ENCODE results near the gene CPSF4.

- TF ChIP-seq TAF1 (IDR thresholded peaks at IDR 0.05; ENCODE audit: borderline replicate concordance, insufficient read depth, low read length) (no peak), POLR2AphosphoS5 (IDR thresholded peaks at IDR 0.05; ENCODE audit: low read depth, low read length) (no peak), REST (IDR thresholded peaks at IDR 0.05; ENCODE audit: insufficient read depth in 1 of 2, low read depth in 2 of 2, low read length in 2 of 2) (no peak), SIN3A (IDR thresholded peaks at IDR 0.05; ENCODE audit: borderline replicate concordance, insufficient read depth, low read length) (no peak)
These were observed 39.1 kb upstream of the CPSF4 start for GRCh38 chr7:99399597-99399996.
